NCI-H226 (cell line): ENCODE measurements around the gene BACE2.

Experiments used
- DNase-seq: peaks from one replicate; pipeline ENCODE4 v3.0.0-alpha.2; 2015

BACE2 gene

GRCh38 chr21:41167348-41168342 is at the start of gene BACE2:
TSS of gene BACE2 (plus strand) at chr21:41168160. CDS start at chr21:41168264, 104 bp downstream.
- peak; percentile 71 for DNase-seq

GRCh38 chr21:41119901-41120300 is 48.1 kb upstream of the BACE2 start:
- DNase-seq: no peak

GRCh38 chr21:41120997-41121396 is 47.0 kb upstream of the BACE2 start:
- no peak for DNase-seq

GRCh38 chr21:41121785-41122415 is 46.1 kb upstream of the BACE2 start:
- DNase-seq: peak; percentile 71

GRCh38 chr21:41124641-41125201 is 43.2 kb upstream of the BACE2 start:
- no peak for DNase-seq

GRCh38 chr21:41128981-41129380 is 39.0 kb upstream of the BACE2 start:
- no peak for DNase-seq

GRCh38 chr21:41130883-41131282 is 37.1 kb upstream of the BACE2 start:
- no peak for DNase-seq

- peak; percentile 15 for DNase-seq
Observed at GRCh38 chr21:41133874-41134522, 34.0 kb upstream of the BACE2 start.

- no peak for DNase-seq
Observed at GRCh38 chr21:41135746-41136145, 32.2 kb upstream of the BACE2 start.

- no peak for DNase-seq
Observed at GRCh38 chr21:41136286-41136685, 31.7 kb upstream of the BACE2 start.

- DNase-seq: no peak
Observed at GRCh38 chr21:41137401-41137800, 30.6 kb upstream of the BACE2 start.

GRCh38 chr21:41137889-41138288 is 30.1 kb upstream of the BACE2 start:
- no peak for DNase-seq

GRCh38 chr21:41138711-41139110 is 29.2 kb upstream of the BACE2 start:
- no peak for DNase-seq

GRCh38 chr21:41139275-41139674 is 28.7 kb upstream of the BACE2 start:
- DNase-seq: no peak

- DNase-seq: no peak
Observed at GRCh38 chr21:41139951-41140350, 28.0 kb upstream of the BACE2 start.

- DNase-seq: peak; percentile 84
Observed at GRCh38 chr21:41141031-41141457, 26.9 kb upstream of the BACE2 start.

GRCh38 chr21:41142051-41142795 is 25.7 kb upstream of the BACE2 start:
- DNase-seq: peak; percentile 91

- DNase-seq: no peak
Observed at GRCh38 chr21:41143596-41144325, 24.2 kb upstream of the BACE2 start.

GRCh38 chr21:41147096-41147978 is 20.6 kb upstream of the BACE2 start:
- DNase-seq: no peak

- no peak for DNase-seq
Observed at GRCh38 chr21:41147979-41148355, 20.0 kb upstream of the BACE2 start.

- no peak for DNase-seq
Observed at GRCh38 chr21:41148798-41149197, 19.2 kb upstream of the BACE2 start.
